Naive thymus-derived CD4-positive, alpha-beta T cell (primary cell): ENCODE results near the gene GPR137B. TPM values are rescaled to one million over a fixed set of nuclear protein-coding genes. Genes with fewer than 3 reads are reported as not detected.

Experiments used
- ATAC-seq: fragments of 150-1000 bp; cut with Tn5 transposase; 2 replicates; pipeline ENCODE4 v1.10.0; 2021; ENCODE audit warnings: mild to moderate bottlenecking, moderate library complexity
- CTCF ChIA-PET: fragments of 350-600 bp; sonication (Branson Sonifier 250); formaldehyde crosslinking; loops from one replicate; lab custom pipeline; 2021; ENCODE audit warnings: antibody characterized with exemption; lab: Charles Lee
- POLR2A ChIA-PET: fragments of 350-600 bp; sonication (Branson Sonifier 250); formaldehyde crosslinking; loops from one replicate; lab custom pipeline; 2021; ENCODE audit warnings: antibody characterized with exemption, inconsistent platforms; lab: Charles Lee
- DNase-seq, 9 donors: peaks; one replicate each; pipeline versions ENCODE4 v3.0.0 to v3.0.0-alpha.2; 2020 to 2022; ENCODE audit warnings: mixed read lengths in 1 of 9
- H3K27ac ChIP-seq: one replicate; pipeline ENCODE4 v1.7.0; 2013; ENCODE audit warnings: mild to moderate bottlenecking, low read depth, low read length, moderate library complexity
- H3K27me3 ChIP-seq, 2 donors: one replicate each; pipeline ENCODE4 v1.7.0; 2013; ENCODE audit warnings: low read length in 2 of 2, mild to moderate bottlenecking in 2 of 2, moderate library complexity in 2 of 2; ENCODE audit not compliant: control insufficient read depth in 2 of 2, insufficient read depth in 2 of 2
- H3K36me3 ChIP-seq, 3 experiments: 1 replicate in 2 of 3; 2 replicates in 1 of 3; pipeline ENCODE4 v1.7.0; 2013; ENCODE audit warnings: low read length in 3 of 3, mild to moderate bottlenecking in 3 of 3, moderate library complexity in 1 of 3; ENCODE audit not compliant: insufficient read depth in 3 of 3, control insufficient read depth in 2 of 3
- H3K4me1 ChIP-seq, 2 donors: one replicate each; pipeline ENCODE4 v1.7.0; 2013; ENCODE audit warnings: low read length in 2 of 2, mild to moderate bottlenecking in 2 of 2, moderate library complexity in 1 of 2; ENCODE audit not compliant: control insufficient read depth in 2 of 2, insufficient read depth in 2 of 2
- H3K4me3 ChIP-seq: 2 replicates; pipeline ENCODE4 v1.7.0; 2013; ENCODE audit warnings: mild to moderate bottlenecking, low read length
- H3K9me3 ChIP-seq, 3 experiments: 1 replicate in 2 of 3; 2 replicates in 1 of 3; pipeline ENCODE4 v1.7.0; 2013; ENCODE audit warnings: low read length in 3 of 3; ENCODE audit not compliant: control insufficient read depth in 2 of 3
- H3K27ac Mint-ChIP-seq, 9 donors: one replicate each; pipeline ENCODE4 v1.8.0; 2020 to 2022; ENCODE audit warnings: mixed read lengths in 9 of 9, mild to moderate bottlenecking in 8 of 9, moderate library complexity in 5 of 9, inconsistent platforms in 2 of 9
- H3K27me3 Mint-ChIP-seq, 5 donors: one replicate each; pipeline ENCODE4 v1.8.0; 2021 to 2022; ENCODE audit warnings: mixed read lengths in 5 of 5, mild to moderate bottlenecking in 1 of 5
- H3K36me3 Mint-ChIP-seq, 5 donors: one replicate each; pipeline ENCODE4 v1.8.0; 2020 to 2022; ENCODE audit warnings: mixed read lengths in 5 of 5, mild to moderate bottlenecking in 3 of 5, inconsistent platforms in 1 of 5
- H3K4me1 Mint-ChIP-seq, 7 donors: one replicate each; pipeline ENCODE4 v1.8.0; 2020 to 2022; ENCODE audit warnings: mixed read lengths in 7 of 7, mild to moderate bottlenecking in 3 of 7, inconsistent platforms in 1 of 7
- H3K4me3 Mint-ChIP-seq, 10 donors: one replicate each; pipeline ENCODE4 v1.8.0; 2020 to 2022; ENCODE audit warnings: mild to moderate bottlenecking in 10 of 10, mixed read lengths in 10 of 10, moderate library complexity in 6 of 10, inconsistent platforms in 2 of 10
- H3K9me3 Mint-ChIP-seq, 11 donors: one replicate each; pipeline ENCODE4 v1.8.0; 2020 to 2022; ENCODE audit warnings: mixed read lengths in 11 of 11, mild to moderate bottlenecking in 4 of 11, inconsistent platforms in 1 of 11, moderate library complexity in 1 of 11
- intact Hi-C, 2 donors: fragments of 100-400 bp; cut with micrococcal nuclease; formaldehyde crosslinking; loops; one replicate each; pipeline ENCODE4 v1.15.1; 2023
- polyA plus RNA-seq, 2 donors: library from polyadenylated mRNA; unstranded; fragments of 300-500 nt; fragmentation: Illumina TruSeq; gene quantifications; one replicate each; pipeline ENCODE4 v1.2.3, GENCODE V29; 2021
- total RNA-seq, 6 experiments: library from RNA in 5 of 6; stranded (reverse) in 5 of 6; gene quantifications; 1 replicate in 5 of 6; 2 replicates in 1 of 6; pipeline ENCODE4 v1.2.3 and lab custom pipeline; 2021 to 2026

GPR137B gene
- total and polyA plus RNA-seq, 7 experiments from 2014 or later, result 2.8 to 15.3 (median 7.0) TPM

DNA sequence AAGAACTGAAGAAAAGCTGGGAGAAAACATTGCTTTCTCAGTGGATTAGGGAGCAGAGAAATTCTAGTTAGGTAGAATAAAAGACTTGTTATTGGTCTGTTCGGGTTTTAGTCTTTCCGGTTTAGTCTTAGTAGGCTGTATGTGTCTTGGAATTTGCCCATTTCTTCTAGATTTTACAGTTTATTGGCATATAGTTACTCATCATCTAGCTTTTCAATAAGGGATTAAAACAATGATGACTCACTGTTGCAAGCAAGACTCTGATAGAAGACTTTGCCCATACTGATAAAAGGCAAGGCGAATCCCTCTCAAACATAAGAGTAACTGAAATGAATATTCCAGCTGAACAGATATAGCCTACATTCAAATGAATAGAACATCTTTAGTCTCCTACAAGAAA, 62.3 kb downstream of the GPR137B start:
- no peak overlapping the region for H3K4me3 Mint-ChIP-seq
- POLR2A ChIA-PET, result no interaction called here
- peaks cover 7 to 58% (median 32%) of the 10 kb centered on the region in 11 donors for H3K9me3 Mint-ChIP-seq
- no peaks in the 10 kb centered on the region for H3K36me3 ChIP-seq
- no peak overlapping the region for H3K27ac Mint-ChIP-seq
- H3K4me1 ChIP-seq, result no peaks in the 10 kb centered on the region
- H3K27ac ChIP-seq, result no peak overlapping the region
- H3K4me3 ChIP-seq, result no peak overlapping the region
- H3K27me3 Mint-ChIP-seq, result no peaks in the 10 kb centered on the region
- CTCF ChIA-PET, result no interaction called here
- no peak for ATAC-seq
- intact Hi-C loops, result no loop called here
- peaks cover 0 to 25% (median 0%) of the 10 kb centered on the region in 3 experiments for H3K9me3 ChIP-seq
- H3K27me3 ChIP-seq, result no peaks in the 10 kb centered on the region
- no peaks in the 10 kb centered on the region for H3K4me1 Mint-ChIP-seq
- no peak for DNase-seq
- peaks cover 28 to 71% (median 70%) of the 10 kb centered on the region in 5 donors for H3K36me3 Mint-ChIP-seq

DNA sequence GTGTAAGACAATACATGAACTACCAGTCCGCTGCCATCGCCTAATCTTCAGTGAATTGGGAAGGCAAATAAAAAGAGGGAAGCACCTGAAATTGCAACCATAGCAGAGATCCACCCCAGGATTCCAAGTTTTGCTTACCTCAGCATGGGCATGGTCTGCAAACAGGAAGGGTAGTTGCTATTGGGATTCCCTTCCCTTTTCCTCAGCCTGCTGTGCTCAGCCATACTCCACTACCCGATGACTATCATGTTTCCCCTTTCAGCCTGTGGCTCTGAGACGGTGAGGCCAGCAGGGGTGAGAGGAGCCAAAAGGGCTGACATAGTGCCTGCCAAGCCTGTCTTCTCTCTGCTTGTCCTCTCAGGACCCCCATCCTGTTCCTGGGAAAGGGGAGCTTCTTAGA, 64.2 kb downstream of the GPR137B start:
- CTCF ChIA-PET, result no interaction called here
- H3K9me3 Mint-ChIP-seq, result peaks cover 3 to 39% (median 17%) of the 10 kb centered on the region in 11 donors

DNA sequence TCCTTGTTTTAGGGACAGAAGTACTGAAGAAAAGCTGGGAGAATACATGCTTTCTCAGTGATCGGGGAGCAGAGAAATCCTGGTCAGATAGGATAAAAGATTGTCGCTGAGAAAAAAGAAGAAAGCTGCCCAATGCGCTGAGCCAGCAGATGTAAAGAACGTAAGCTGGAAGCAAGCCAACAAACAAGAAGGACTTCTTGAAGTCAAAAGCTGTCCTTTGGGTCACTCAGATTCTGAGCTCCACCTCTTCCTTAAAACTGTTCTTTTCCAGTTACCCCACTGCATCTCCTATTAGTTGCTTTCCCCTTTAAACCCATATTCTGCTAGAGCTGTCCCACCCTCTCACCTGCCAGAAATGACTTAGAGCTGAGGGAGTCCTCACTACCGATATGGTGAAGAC, 64.8 kb downstream of the GPR137B start:
- Histone ChIP-seq H3K9me3 (peaks cover 0 to 3% (median 0%) of the 10 kb centered on the region in 3 experiments), H3K27ac (no peak overlapping the region), H3K4me3 (no peak overlapping the region), H3K27me3 (no peaks in the 10 kb centered on the region), H3K36me3 (no peaks in the 10 kb centered on the region), H3K4me1 (no peaks in the 10 kb centered on the region)
- DNase-seq (no peak), ATAC-seq (no peak)
- H3K36me3 Mint-ChIP-seq, result peaks cover 22 to 81% (median 55%) of the 10 kb centered on the region in 5 donors
- ChIA-PET CTCF (no interaction called here), POLR2A (no interaction called here)
- H3K27ac Mint-ChIP-seq, result no peak overlapping the region
- H3K4me1 Mint-ChIP-seq, result no peaks in the 10 kb centered on the region
- H3K27me3 Mint-ChIP-seq, result no peaks in the 10 kb centered on the region
- intact Hi-C loops, result no loop called here
- H3K9me3 Mint-ChIP-seq, result peaks cover 3 to 33% (median 16%) of the 10 kb centered on the region in 11 donors
- H3K4me3 Mint-ChIP-seq, result no peak overlapping the region

More for the DNA sequence above, 64.2 kb downstream of the GPR137B start:
- Histone ChIP-seq H3K9me3 (peaks cover 0 to 9% (median 0%) of the 10 kb centered on the region in 3 experiments), H3K36me3 (no peaks in the 10 kb centered on the region), H3K4me1 (no peaks in the 10 kb centered on the region), H3K4me3 (no peak overlapping the region), H3K27ac (no peak overlapping the region), H3K27me3 (no peaks in the 10 kb centered on the region)
- Mint-ChIP-seq H3K4me3 (no peak overlapping the region), H3K27ac (no peak overlapping the region), H3K36me3 (peaks cover 22 to 78% (median 60%) of the 10 kb centered on the region in 5 donors), H3K4me1 (no peaks in the 10 kb centered on the region), H3K27me3 (no peaks in the 10 kb centered on the region)
- POLR2A ChIA-PET, result no interaction called here
- intact Hi-C loops, result no loop called here
- DNase-seq (no peak), ATAC-seq (peak; percentile 32)

DNA sequence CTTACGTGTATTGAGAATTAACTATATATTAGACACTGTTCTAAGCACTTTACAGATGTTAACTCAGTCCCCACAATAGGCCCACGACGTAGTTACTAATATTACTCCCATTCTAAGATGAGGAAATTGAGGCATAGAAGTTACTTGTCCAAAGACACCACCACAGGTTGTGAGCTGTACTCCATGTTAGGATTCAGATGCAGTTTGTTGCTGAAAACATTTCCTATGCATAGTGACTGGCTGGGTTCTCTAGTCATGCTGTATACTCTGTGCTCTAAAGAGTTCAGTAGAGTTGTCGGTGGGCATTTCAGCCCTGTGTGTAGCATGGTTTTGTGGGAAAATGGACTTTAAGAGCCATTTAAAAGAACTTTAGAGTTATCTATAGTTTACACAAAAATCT, 65.2 kb downstream of the GPR137B start:
- peaks cover 3 to 29% (median 14%) of the 10 kb centered on the region in 11 donors for H3K9me3 Mint-ChIP-seq
- no peak overlapping the region for H3K4me3 Mint-ChIP-seq
- Histone ChIP-seq H3K4me1 (no peaks in the 10 kb centered on the region), H3K27ac (no peak overlapping the region), H3K36me3 (no peaks in the 10 kb centered on the region), H3K27me3 (no peaks in the 10 kb centered on the region), H3K9me3 (no peaks in the 10 kb centered on the region), H3K4me3 (no peak overlapping the region)
- no peak for DNase-seq
- intact Hi-C loops, result no loop called here
- no peaks in the 10 kb centered on the region for H3K27me3 Mint-ChIP-seq
- H3K27ac Mint-ChIP-seq, result no peak overlapping the region
- H3K4me1 Mint-ChIP-seq, result no peaks in the 10 kb centered on the region
- POLR2A ChIA-PET, result no interaction called here
- ATAC-seq, result no peak
- H3K36me3 Mint-ChIP-seq, result peaks cover 18 to 81% (median 50%) of the 10 kb centered on the region in 5 donors
- CTCF ChIA-PET, result no interaction called here

GRCh38 chr1:236209185-236209584, 66.8 kb downstream of the GPR137B start:
- Mint-ChIP-seq H3K27ac (no peak overlapping the region), H3K27me3 (no peaks in the 10 kb centered on the region), H3K4me1 (no peaks in the 10 kb centered on the region), H3K36me3 (peaks cover 11 to 81% (median 52%) of the 10 kb centered on the region in 5 donors), H3K9me3 (peaks cover 0 to 12% (median 0%) of the 10 kb centered on the region in 11 donors), H3K4me3 (no peak overlapping the region)
- CTCF ChIA-PET, result no interaction called here
- H3K27ac ChIP-seq, result no peak overlapping the region
- no peaks in the 10 kb centered on the region for H3K4me1 ChIP-seq
- no peaks in the 10 kb centered on the region for H3K9me3 ChIP-seq
- H3K27me3 ChIP-seq, result no peaks in the 10 kb centered on the region
- intact Hi-C loops, result no loop called here
- DNase-seq (no peak), ATAC-seq (no peak)
- no peak overlapping the region for H3K4me3 ChIP-seq
- no peaks in the 10 kb centered on the region for H3K36me3 ChIP-seq
- POLR2A ChIA-PET, result no interaction called here

GRCh38 chr1:236209713-236210112, 67.4 kb downstream of the GPR137B start:
- Histone ChIP-seq H3K27ac (no peak overlapping the region), H3K36me3 (no peaks in the 10 kb centered on the region), H3K4me3 (no peak overlapping the region), H3K4me1 (no peaks in the 10 kb centered on the region), H3K27me3 (no peaks in the 10 kb centered on the region), H3K9me3 (no peaks in the 10 kb centered on the region)
- CTCF ChIA-PET, result no interaction called here
- no peak overlapping the region for H3K27ac Mint-ChIP-seq
- ATAC-seq (no peak), DNase-seq (no peak)
- H3K9me3 Mint-ChIP-seq, result peaks cover 0 to 7% (median 0%) of the 10 kb centered on the region in 11 donors
- intact Hi-C loops, result no loop called here
- H3K4me1 Mint-ChIP-seq, result no peaks in the 10 kb centered on the region
- POLR2A ChIA-PET, result no interaction called here
- no peak overlapping the region for H3K4me3 Mint-ChIP-seq
- peaks cover 10 to 81% (median 52%) of the 10 kb centered on the region in 5 donors for H3K36me3 Mint-ChIP-seq
- H3K27me3 Mint-ChIP-seq, result no peaks in the 10 kb centered on the region

- H3K4me1 ChIP-seq, result no peaks in the 10 kb centered on the region
- Mint-ChIP-seq H3K27ac (no peak overlapping the region), H3K4me1 (no peaks in the 10 kb centered on the region), H3K4me3 (no peak overlapping the region), H3K9me3 (peaks cover 0 to 2% (median 0%) of the 10 kb centered on the region in 11 donors), H3K36me3 (peaks cover 8 to 84% (median 52%) of the 10 kb centered on the region in 5 donors), H3K27me3 (no peaks in the 10 kb centered on the region)
- no peaks in the 10 kb centered on the region for H3K9me3 ChIP-seq
- intact Hi-C loops, result no loop called here
- no peak for DNase-seq
- no peak for ATAC-seq
- no peak overlapping the region for H3K27ac ChIP-seq
- CTCF ChIA-PET, result no interaction called here
- no peaks in the 10 kb centered on the region for H3K27me3 ChIP-seq
- POLR2A ChIA-PET, result no interaction called here
- no peaks in the 10 kb centered on the region for H3K36me3 ChIP-seq
- no peak overlapping the region for H3K4me3 ChIP-seq
Measured at GRCh38 chr1:236211815-236212214, 69.5 kb downstream of the GPR137B start.
